Neuronal stem cell (in vitro differentiated cells): Measurements from ENCODE around the gene CTRB1.
"Not testable (repeated sequence)": the region's sequence is repeated elsewhere in the genome, so short reads cannot be mapped to it uniquely, and the experiment has no call there.

ENCODE experiments used
- DNase-seq: peaks from one replicate; pipeline ENCODE4 v3.0.0-alpha.2; 2013; ENCODE audit warnings: low spot score
- H2AFZ ChIP-seq: one replicate; pipeline ENCODE4 v1.6.1; 2013; ENCODE audit warnings: mild to moderate bottlenecking, low read length, inconsistent platforms
- H2AK5ac ChIP-seq: 2 replicates; pipeline ENCODE4 v1.6.1; 2013; ENCODE audit warnings: low read depth, mild to moderate bottlenecking, inconsistent platforms, low read length, moderate library complexity, mixed read lengths
- H2BK120ac ChIP-seq: 2 replicates; pipeline ENCODE4 v1.6.1; 2013; ENCODE audit warnings: low read depth, mild to moderate bottlenecking, inconsistent platforms, low read length, moderate library complexity, mixed read lengths
- H2BK12ac ChIP-seq: one replicate; pipeline ENCODE4 v1.6.1; 2013; ENCODE audit warnings: low read length, inconsistent platforms
- H2BK15ac ChIP-seq: 2 replicates; pipeline ENCODE4 v1.6.1; 2013; ENCODE audit warnings: mild to moderate bottlenecking, low read length, inconsistent platforms, mixed read lengths
- H2BK5ac ChIP-seq: one replicate; pipeline ENCODE4 v1.6.1; 2013; ENCODE audit warnings: inconsistent platforms, mild to moderate bottlenecking, low read length, moderate library complexity
- H3K14ac ChIP-seq: one replicate; pipeline ENCODE4 v1.6.1; 2013; ENCODE audit warnings: low read length, inconsistent platforms
- H3K18ac ChIP-seq: 2 replicates; pipeline ENCODE4 v1.6.1; 2013; ENCODE audit warnings: low read length, inconsistent platforms
- H3K23ac ChIP-seq: 2 replicates; pipeline ENCODE4 v1.6.1; 2013; ENCODE audit warnings: low read depth, mild to moderate bottlenecking, mixed read lengths, low read length, inconsistent platforms; ENCODE audit not compliant: poor library complexity
- H3K27ac ChIP-seq: replicated peaks from 3 replicates; pipeline ENCODE4 v1.5.1; 2013; ENCODE audit warnings: low read length, inconsistent platforms
- H3K27me3 ChIP-seq, 3 experiments: 2 replicates each; pipeline ENCODE4 v1.6.1; 2013; ENCODE audit warnings: low read length in 3 of 3, mild to moderate bottlenecking in 2 of 3, inconsistent platforms in 1 of 3, low read depth in 1 of 3, mixed read lengths in 1 of 3, moderate library complexity in 1 of 3; ENCODE audit not compliant: control insufficient read depth in 3 of 3, insufficient read depth in 3 of 3
- H3K36me3 ChIP-seq, 2 donors: replicated peaks in 1 of 2; 2 replicates each; pipeline ENCODE4 v1.6.1; 2013; ENCODE audit warnings: low read length in 2 of 2; ENCODE audit not compliant: control insufficient read depth in 2 of 2, insufficient read depth in 2 of 2
- H3K4ac ChIP-seq: 2 replicates; pipeline ENCODE4 v1.6.1; 2013; ENCODE audit warnings: inconsistent platforms, mild to moderate bottlenecking, low read length, moderate library complexity
- H3K4me1 ChIP-seq, 2 donors: 1 replicate in 1 of 2; 2 replicates in 1 of 2; pipeline ENCODE4 v1.6.1; 2013; ENCODE audit warnings: low read length in 2 of 2, low read depth in 1 of 2; ENCODE audit not compliant: control insufficient read depth in 2 of 2, insufficient read depth in 1 of 2
- H3K4me2 ChIP-seq: one replicate; pipeline ENCODE4 v1.6.1; 2013; ENCODE audit warnings: mild to moderate bottlenecking, low read length, inconsistent platforms; ENCODE audit not compliant: insufficient read depth, poor library complexity, severe bottlenecking
- H3K4me3 ChIP-seq, 2 donors: 2 replicates each; pipeline ENCODE4 v1.5.1; 2013; ENCODE audit warnings: low read length in 2 of 2, mild to moderate bottlenecking in 2 of 2, inconsistent platforms in 1 of 2, moderate library complexity in 1 of 2
- H3K79me1 ChIP-seq: one replicate; pipeline ENCODE4 v1.6.1; 2013; ENCODE audit warnings: low read depth, mild to moderate bottlenecking, inconsistent platforms, low read length, moderate library complexity
- H3K9ac ChIP-seq: one replicate; pipeline ENCODE4 v1.6.1; 2013; ENCODE audit warnings: mild to moderate bottlenecking, low read depth, low read length, inconsistent platforms; ENCODE audit not compliant: poor library complexity
- H3K9me3 ChIP-seq, 2 donors: replicated peaks in 1 of 2; 2 replicates each; pipeline versions ENCODE3 to v1.6.1; 2013; ENCODE audit warnings: low read length in 2 of 2, mild to moderate bottlenecking in 2 of 2, inconsistent platforms in 1 of 2, low read depth in 1 of 2, mixed read lengths in 1 of 2, moderate library complexity in 1 of 2; ENCODE audit not compliant: control insufficient read depth in 2 of 2, insufficient read depth in 1 of 2
- H4K8ac ChIP-seq: one replicate; pipeline ENCODE4 v1.6.1; 2013; ENCODE audit warnings: low read depth, mild to moderate bottlenecking, inconsistent platforms, low read length, moderate library complexity
- H4K91ac ChIP-seq: one replicate; pipeline ENCODE4 v1.6.1; 2013; ENCODE audit warnings: low read length, low read depth, mild to moderate bottlenecking, inconsistent platforms; ENCODE audit not compliant: poor library complexity
- WGBS, 2 donors: extraction: QIAGEN DNeasy Blood & Tissue Kit; methylation state at CpG; one replicate each; pipeline ENCODE4 v1.1.7; 2013; ENCODE audit warnings: missing lambda C conversion rate in 2 of 2, mixed read lengths in 1 of 2; ENCODE audit not compliant: insufficient read length in 2 of 2, insufficient replicate concordance in 1 of 2; ENCODE audit errors: extremely low coverage in 2 of 2; 5-methylcytosine and 5-hydroxymethylcytosine counted together

The CTRB1 gene

DNA sequence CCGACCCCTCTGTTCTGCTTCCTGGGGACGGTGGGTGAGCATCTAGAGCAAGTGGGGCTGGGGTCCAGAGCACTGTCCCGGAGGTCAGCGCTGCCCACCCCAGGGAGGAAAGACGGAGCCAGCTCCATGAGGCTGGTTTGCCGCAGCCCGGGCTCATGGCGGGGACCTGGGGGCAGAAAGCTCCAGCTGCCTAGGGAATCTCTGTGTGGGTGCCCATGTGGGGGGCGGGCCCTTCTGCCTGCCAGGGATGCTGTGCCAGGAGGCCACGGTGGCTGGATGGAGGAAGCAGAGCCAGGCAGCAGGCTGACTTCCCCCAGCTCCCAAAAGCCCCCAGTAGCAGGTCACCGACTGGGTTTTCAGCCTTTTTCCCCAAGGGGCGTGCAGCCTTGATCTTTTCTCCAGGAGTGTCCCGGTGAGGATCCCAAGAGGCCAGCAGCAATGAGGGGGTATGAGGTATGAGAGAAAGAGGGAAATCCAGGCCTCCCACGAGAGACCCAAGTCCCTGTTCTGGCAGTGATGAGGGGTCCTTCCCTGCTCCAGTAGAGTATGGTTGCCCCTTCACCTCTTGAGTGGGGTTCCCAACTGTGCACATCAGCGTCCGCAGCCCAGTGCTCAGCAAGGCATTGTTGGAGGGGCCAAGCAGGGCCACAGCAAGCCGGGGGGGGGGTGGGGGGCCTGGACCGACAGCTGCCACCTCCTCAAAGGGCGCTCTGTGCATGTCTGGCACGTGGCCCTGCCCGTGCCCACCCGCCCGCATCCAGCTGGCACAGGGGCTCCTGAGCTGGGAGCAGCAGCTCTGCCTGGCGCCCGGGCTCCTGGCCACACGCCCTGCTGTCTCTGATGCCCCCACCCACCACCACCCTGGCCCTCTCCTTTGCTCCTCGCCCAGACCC is 48.2 kb downstream of the CTRB1 start:
- no peak overlapping the region for H3K4me2 ChIP-seq
- peaks cover 2 to 25% of the 10 kb centered on the region in 2 donors for H3K36me3 ChIP-seq
- H2BK120ac ChIP-seq, result no peak overlapping the region
- peaks cover 17 to 31% of the 10 kb centered on the region in 2 donors for H3K4me1 ChIP-seq
- peak overlapping the region in 1 of 2 donors; percentile 93 for H3K4me3 ChIP-seq
- H2BK15ac ChIP-seq, result peak overlapping the region; percentile 89
- peak overlapping the region; percentile 71 for H3K18ac ChIP-seq
- no peak overlapping the region for H3K27ac ChIP-seq
- no peaks in the 10 kb centered on the region for H3K27me3 ChIP-seq
- peak overlapping the region; percentile 17 for H2AK5ac ChIP-seq
- WGBS, 2 donors, result no CpG with 5 or more reads among the region's 27 CpGs
- H4K8ac ChIP-seq, result peak overlapping the region; percentile 86
- H3K79me1 ChIP-seq, result peaks cover 28% of the 10 kb centered on the region
- no peak for DNase-seq
- peak overlapping the region; percentile 1 for H2BK5ac ChIP-seq
- no peak overlapping the region for H3K14ac ChIP-seq
- no peak overlapping the region for H3K9ac ChIP-seq
- no peaks in the 10 kb centered on the region for H3K9me3 ChIP-seq
- no peak overlapping the region for H4K91ac ChIP-seq
- H3K23ac ChIP-seq, result no peak overlapping the region
- H3K4ac ChIP-seq, result peak overlapping the region; percentile 26
- H2AFZ ChIP-seq, result peak overlapping the region; percentile 92
- no peak overlapping the region for H2BK12ac ChIP-seq

DNA sequence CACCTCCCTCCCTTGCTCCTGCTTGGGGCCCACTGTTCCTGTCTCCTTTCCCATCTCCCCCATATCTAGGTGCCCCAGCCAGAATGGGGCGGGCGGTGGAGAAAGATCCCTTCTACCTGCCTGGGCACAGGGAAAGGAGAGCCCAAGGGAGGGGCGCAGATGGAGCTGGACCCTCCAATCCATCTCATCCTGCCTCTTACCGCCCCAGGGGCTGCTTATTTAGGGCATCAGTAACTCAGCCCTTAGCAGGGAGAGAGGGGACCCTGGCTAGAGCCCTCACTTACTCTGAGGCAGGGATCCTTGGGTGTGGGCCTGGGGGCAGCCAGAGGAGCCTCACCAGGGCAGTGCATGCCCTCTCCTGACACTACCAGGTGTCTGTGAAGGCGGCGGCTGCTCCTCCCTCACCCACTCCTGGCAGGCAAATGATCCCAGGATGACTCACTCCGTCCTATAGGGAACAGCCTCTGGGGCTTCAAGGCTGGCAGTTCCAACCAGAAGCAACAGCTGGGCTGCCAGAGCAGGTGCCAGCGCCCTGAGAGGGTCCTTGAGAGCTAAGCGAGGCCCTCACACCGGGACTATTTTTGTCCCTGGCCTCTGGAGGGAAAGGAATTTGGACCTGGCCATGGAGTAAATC is 49.0 kb downstream of the CTRB1 start:
- H2BK120ac ChIP-seq, result no peak overlapping the region
- peak overlapping the region; percentile 26 for H3K4ac ChIP-seq
- peaks cover 2 to 17% of the 10 kb centered on the region in 2 donors for H3K36me3 ChIP-seq
- H3K4me2 ChIP-seq, result no peak overlapping the region
- H4K91ac ChIP-seq, result no peak overlapping the region
- H2BK15ac ChIP-seq, result peak overlapping the region; percentile 89
- no peak overlapping the region for H3K27ac ChIP-seq
- no peak overlapping the region for H3K23ac ChIP-seq
- H2BK12ac ChIP-seq, result no peak overlapping the region
- no peaks in the 10 kb centered on the region for H3K27me3 ChIP-seq
- peaks cover 21% of the 10 kb centered on the region for H3K79me1 ChIP-seq
- H3K14ac ChIP-seq, result peak overlapping the region; percentile 38
- no peak overlapping the region for H3K9ac ChIP-seq
- H3K18ac ChIP-seq, result peak overlapping the region; percentile 57
- peak overlapping the region; percentile 86 for H4K8ac ChIP-seq
- no peaks in the 10 kb centered on the region for H3K9me3 ChIP-seq
- DNase-seq, result no peak
- H3K4me3 ChIP-seq, result no peak overlapping the region
- H2AFZ ChIP-seq, result no peak overlapping the region
- WGBS, 2 donors, result no CpG with 5 or more reads among the region's 10 CpGs
- H2AK5ac ChIP-seq, result peak overlapping the region; percentile 17
- H2BK5ac ChIP-seq, result peak overlapping the region; percentile 1
- peaks cover 17 to 33% of the 10 kb centered on the region in 2 donors for H3K4me1 ChIP-seq

DNA sequence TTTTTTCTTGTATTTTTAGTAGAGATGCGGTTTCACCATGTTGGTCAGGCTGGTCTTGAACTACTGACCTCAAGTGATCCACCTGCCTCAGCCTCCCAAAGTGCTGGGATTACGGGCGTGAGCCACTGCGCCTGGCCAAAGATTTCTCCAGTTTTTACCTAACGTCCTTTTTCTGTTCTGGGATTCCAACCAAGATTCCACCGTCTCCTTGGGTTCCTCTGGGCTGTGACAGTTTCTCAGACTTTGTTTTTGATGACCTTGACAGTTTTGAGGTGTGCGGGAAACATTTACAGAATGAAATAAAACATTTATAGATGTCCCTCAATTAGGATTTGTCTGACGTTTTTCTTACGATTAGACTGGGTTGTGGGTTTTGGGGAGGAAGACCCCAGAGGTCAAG is 50.6 kb downstream of the CTRB1 start:
- H3K4ac ChIP-seq, H2AFZ ChIP-seq, H4K91ac ChIP-seq, H2BK5ac ChIP-seq, H2BK120ac ChIP-seq, H2BK15ac ChIP-seq, H2AK5ac ChIP-seq, H3K79me1 ChIP-seq, H3K23ac ChIP-seq, H3K18ac ChIP-seq, H3K27me3 ChIP-seq, H3K4me3 ChIP-seq, H3K27ac ChIP-seq, H2BK12ac ChIP-seq, H3K9me3 ChIP-seq, H3K4me2 ChIP-seq, H3K36me3 ChIP-seq, H3K14ac ChIP-seq, H3K9ac ChIP-seq, H4K8ac ChIP-seq, DNase-seq: not testable (repeated sequence)
- peaks cover 11 to 20% of the 10 kb centered on the region in 2 donors for H3K4me1 ChIP-seq
- no CpG with 5 or more reads among the region's 9 CpGs for WGBS, 2 donors

GRCh38 chr16:75271441-75272096 is 52.8 kb downstream of the CTRB1 start:
- peak overlapping the region; percentile 82 for H2AFZ ChIP-seq
- no peak overlapping the region for H2BK15ac ChIP-seq
- WGBS, 2 donors, result no CpG with 5 or more reads among the region's 6 CpGs
- no peak overlapping the region for H3K4ac ChIP-seq
- H3K27me3 ChIP-seq, result no peaks in the 10 kb centered on the region
- H3K4me2 ChIP-seq, result no peak overlapping the region
- H2AK5ac ChIP-seq, result no peak overlapping the region
- DNase-seq, result no peak
- peak overlapping the region; percentile 44 for H3K9ac ChIP-seq
- no peak overlapping the region for H2BK12ac ChIP-seq
- peaks cover 2 to 10% of the 10 kb centered on the region in 2 donors for H3K4me1 ChIP-seq
- H3K23ac ChIP-seq, result peak overlapping the region; percentile 85
- H2BK120ac ChIP-seq, result no peak overlapping the region
- H3K36me3 ChIP-seq, result no peaks in the 10 kb centered on the region
- no peak overlapping the region for H2BK5ac ChIP-seq
- peak overlapping the region; percentile 57 for H3K18ac ChIP-seq
- H4K8ac ChIP-seq, result no peak overlapping the region
- H3K9me3 ChIP-seq, result no peaks in the 10 kb centered on the region
- no peak overlapping the region for H4K91ac ChIP-seq
- H3K14ac ChIP-seq, result no peak overlapping the region
- H3K4me3 ChIP-seq, result peak overlapping the region in 1 of 2 donors; percentile 27
- no peak overlapping the region for H3K27ac ChIP-seq
- H3K79me1 ChIP-seq, result no peaks in the 10 kb centered on the region
